Stimulated activated CD8-positive, alpha-beta memory T cell treated with anti-CD3 and anti-CD28 coated beads, Interleukin-7, amount 100 ng/mL, for 1 hour (primary cell): ENCODE measurements around the gene CSKMT.

Source experiments
- DNase-seq, 2 donors: peaks; one replicate each; pipeline ENCODE4 v3.0.0-alpha.2; 2020; ENCODE audit warnings: low read depth in 2 of 2

Gene CSKMT

GRCh38 chr11:62716816-62717215 is 51.7 kb downstream of the CSKMT start:
- DNase-seq: no peak
